ENCODE data around the gene THAP2.

DNA sequence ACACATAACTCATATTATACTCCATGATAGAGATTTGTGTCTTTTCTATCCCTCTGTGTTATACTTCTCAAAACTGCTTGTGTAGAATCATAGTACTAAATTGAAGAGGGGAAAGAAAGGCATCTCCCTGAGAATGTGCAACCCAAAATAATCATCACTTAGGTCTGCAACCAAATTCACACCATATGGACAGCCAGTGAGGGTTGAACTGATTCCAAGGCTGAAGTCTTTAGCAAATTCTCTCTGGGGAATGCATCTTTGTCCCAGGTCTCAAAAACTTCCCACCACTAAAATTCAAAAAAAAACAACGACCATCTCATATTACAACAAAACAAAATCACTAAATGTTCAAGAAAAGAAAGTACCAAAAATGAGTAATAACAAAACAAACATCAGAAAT is 11.4 kb upstream of the THAP2 start:
- no peak for TF ChIP-seq CTCF (IDR thresholded peaks at IDR 0.05)
- no peak for TF ChIP-seq POLR2A (IDR thresholded peaks at IDR 0.05)

All from right lobe of liver (tissue), 4 donors.